OCI-LY1 (cell line): ENCODE results near the gene ZYX.

Experiments
- H2AFZ ChIP-seq: fragments of 200-600 bp; sonication (generic), shearing (Covaris generic); 2 replicates; pipeline ENCODE4 v1.6.0; 2014; ENCODE audit warnings: antibody characterized with exemption, mild to moderate bottlenecking, low read length
- H3F3A ChIP-seq: fragments of 200-600 bp; sonication (generic), shearing (Covaris generic); 2 replicates; pipeline ENCODE4 v1.6.0; 2014; ENCODE audit warnings: mild to moderate bottlenecking, antibody characterized with exemption, low read length, moderate library complexity; ENCODE audit not compliant: insufficient read depth
- H3K27ac ChIP-seq: fragments of 200-600 bp; sonication (generic); 2 replicates; pipeline ENCODE4 v1.5.1; 2014; ENCODE audit warnings: low read length, mixed run types, mild to moderate bottlenecking, low read depth; ENCODE audit not compliant: poor library complexity, severe bottlenecking
- H3K27me3 ChIP-seq: fragments of 200-600 bp; sonication (generic); 2 replicates; pipeline ENCODE4 v1.6.0; 2014; ENCODE audit warnings: antibody characterized with exemption, mild to moderate bottlenecking, low read length, moderate library complexity; ENCODE audit not compliant: insufficient read depth
- H3K36me3 ChIP-seq: fragments of 200-600 bp; sonication (generic); 2 replicates; pipeline ENCODE4 v1.6.1; 2014; ENCODE audit warnings: mild to moderate bottlenecking, antibody characterized with exemption, low read length, moderate library complexity, mixed read lengths; ENCODE audit not compliant: insufficient read depth
- H3K4me1 ChIP-seq: fragments of 200-600 bp; sonication (generic); 2 replicates; pipeline ENCODE4 v1.5.1; 2014; ENCODE audit warnings: mild to moderate bottlenecking, low read length, moderate library complexity; ENCODE audit not compliant: insufficient read depth, severe bottlenecking
- H3K4me2 ChIP-seq: fragments of 200-600 bp; sonication (generic), shearing (Covaris generic); 2 replicates; pipeline ENCODE4 v1.6.1; 2014; ENCODE audit warnings: low read length
- H3K4me3 ChIP-seq: fragments of 200-600 bp; sonication (generic); 2 replicates; pipeline ENCODE4 v1.5.1; 2014; ENCODE audit warnings: low read length, low read depth, mild to moderate bottlenecking, mixed read lengths; ENCODE audit not compliant: poor library complexity, severe bottlenecking
- H3K79me2 ChIP-seq: fragments of 200-600 bp; shearing (Covaris generic); 2 replicates; pipeline ENCODE4 v1.6.1; 2016; ENCODE audit warnings: mixed run types, low read length, mixed read lengths; ENCODE audit not compliant: insufficient read depth
- H3K9ac ChIP-seq: fragments of 200-600 bp; sonication (generic), shearing (Covaris generic); 2 replicates; pipeline ENCODE4 v1.6.1; 2014; ENCODE audit warnings: mild to moderate bottlenecking, low read length, mixed read lengths
- H3K9me2 ChIP-seq: fragments of 200-600 bp; sonication (generic), shearing (Covaris generic); 2 replicates; pipeline ENCODE4 v1.6.1; 2014; ENCODE audit warnings: low read depth, mild to moderate bottlenecking, low read length, mixed read lengths
- H3K9me3 ChIP-seq: fragments of 200-600 bp; shearing (Covaris generic); 2 replicates; pipeline ENCODE4 v1.6.1; 2014; ENCODE audit warnings: low read length, mixed read lengths
- H4K20me1 ChIP-seq: fragments of 200-600 bp; sonication (generic), shearing (Covaris generic); 2 replicates; pipeline ENCODE4 v1.6.0; 2016; ENCODE audit warnings: mild to moderate bottlenecking, low read length; ENCODE audit not compliant: insufficient read depth
- CTCF ChIP-seq: fragments of 200-600 bp; sonication (generic), shearing (Covaris generic); IDR thresholded peaks from 2 replicates; pipeline ENCODE4 v1.5.1; 2017; ENCODE audit warnings: mild to moderate bottlenecking, antibody characterized with exemption, low read length, moderate library complexity, mixed read lengths
- EZH2 ChIP-seq: fragments of 200-600 bp; sonication (generic), shearing (Covaris generic); IDR thresholded peaks from 2 replicates; pipeline ENCODE4 v1.8.0; 2017; ENCODE audit warnings: borderline replicate concordance, mixed run types, mild to moderate bottlenecking, antibody characterized with exemption, low read length, moderate library complexity, mixed read lengths

The ZYX gene

GRCh38 chr7:143380646-143381426 is at the start of gene ZYX:
Gene ZYX, plus strand, starts transcription at chr7:143381345. Its CDS starts 227 bp downstream, at chr7:143381572.
- H3K4me3 ChIP-seq: peak within 1 kb of the TSS; percentile 91
- H3K4me1 ChIP-seq: peaks cover 4% of the 10 kb centered on the region
- H3F3A ChIP-seq: no peaks in the 10 kb centered on the region
- TF ChIP-seq EZH2: no peak
- TF ChIP-seq CTCF: no peak
- H3K4me2 ChIP-seq: peak within 1 kb of the TSS; percentile 98
- no peaks in the 10 kb centered on the region for H3K79me2 ChIP-seq
- peak within 1 kb of the TSS; percentile 70 for H2AFZ ChIP-seq
- 0 out of 2 replicates have a peak, but pooled peaks cover 4% of the 10 kb centered on the region for H3K27me3 ChIP-seq
- peak within 1 kb of the TSS; percentile 79 for H3K9ac ChIP-seq
- H3K36me3 ChIP-seq: no peaks in the 10 kb centered on the region
- no peaks in the 10 kb centered on the region for H3K9me2 ChIP-seq
- H3K9me3 ChIP-seq: no peaks in the 10 kb centered on the region
- no peaks in the 10 kb centered on the region for H4K20me1 ChIP-seq
- no peak within 1 kb of the TSS for H3K27ac ChIP-seq

- H3K4me2 ChIP-seq: no peak overlapping the region
- no peak overlapping the region for H3K27ac ChIP-seq
- no peak overlapping the region for H3K4me3 ChIP-seq
- no peaks in the 10 kb centered on the region for H3K9me3 ChIP-seq
- 0 out of 2 replicates have a peak, but pooled peaks cover 4% of the 10 kb centered on the region for H3K27me3 ChIP-seq
- TF ChIP-seq CTCF (no peak), EZH2 (no peak)
- no peak overlapping the region for H2AFZ ChIP-seq
- no peaks in the 10 kb centered on the region for H4K20me1 ChIP-seq
- H3K9ac ChIP-seq: no peak overlapping the region
- H3K4me1 ChIP-seq: no peaks in the 10 kb centered on the region
- H3K36me3 ChIP-seq: no peaks in the 10 kb centered on the region
- no peaks in the 10 kb centered on the region for H3F3A ChIP-seq
- no peaks in the 10 kb centered on the region for H3K79me2 ChIP-seq
- H3K9me2 ChIP-seq: no peaks in the 10 kb centered on the region
These were observed 46.9 kb upstream of the ZYX start for GRCh38 chr7:143334244-143334643.

- no peak overlapping the region for H3K9ac ChIP-seq
- no peak for TF ChIP-seq EZH2
- no peak for TF ChIP-seq CTCF
These were observed 43.9 kb upstream of the ZYX start for GRCh38 chr7:143337216-143337615.

More at GRCh38 chr7:143337216-143337615, 43.9 kb upstream of the ZYX start:
- Histone ChIP-seq H3K27me3 (no peaks in the 10 kb centered on the region), H4K20me1 (no peaks in the 10 kb centered on the region), H3K4me1 (no peaks in the 10 kb centered on the region), H3K27ac (no peak overlapping the region), H3K9me2 (no peaks in the 10 kb centered on the region), H3K9me3 (no peaks in the 10 kb centered on the region), H3K4me3 (no peak overlapping the region), H3K4me2 (no peak overlapping the region), H3K36me3 (no peaks in the 10 kb centered on the region), H3F3A (no peaks in the 10 kb centered on the region), H2AFZ (no peak overlapping the region), H3K79me2 (no peaks in the 10 kb centered on the region)
